Tibial nerve (tissue), 4 donors: ENCODE results near the gene CHST4. TPM values are rescaled to one million over a fixed set of nuclear protein-coding genes. Genes with fewer than 3 reads are reported as not detected.

Experiments
- DNase-seq, 2 donors: peaks; one replicate each; pipeline ENCODE4 v3.0.0-alpha.2; 2019; ENCODE audit warnings: low spot score in 2 of 2
- H3K27ac ChIP-seq, 4 donors: fragments of 200-600 bp; sonication (generic) in 3 of 4; one replicate each; pipeline ENCODE4 v1.5.1; 2017 to 2019; ENCODE audit warnings: mild to moderate bottlenecking in 1 of 4
- H3K27me3 ChIP-seq, 2 donors: fragments of 200-600 bp; sonication (generic) in 1 of 2; one replicate each; pipeline versions ENCODE4 v1.5.1 to v1.6.0; 2017 to 2019
- H3K36me3 ChIP-seq, 3 donors: fragments of 200-600 bp; sonication (generic); one replicate each; pipeline ENCODE4 v1.5.1; 2018 to 2019
- H3K4me1 ChIP-seq, 4 donors: fragments of 200-600 bp; sonication (generic) in 3 of 4; one replicate each; pipeline ENCODE4 v1.5.1; 2017 to 2019
- H3K4me3 ChIP-seq, 4 donors: fragments of 200-600 bp; sonication (generic) in 3 of 4; one replicate each; pipeline ENCODE4 v1.5.1; 2017 to 2019; ENCODE audit warnings: mild to moderate bottlenecking in 1 of 4, moderate library complexity in 1 of 4
- H3K9me3 ChIP-seq, 4 donors: fragments of 200-600 bp; sonication (generic) in 3 of 4; one replicate each; pipeline ENCODE4 v1.5.1; 2017 to 2019
- EP300 ChIP-seq, 2 donors: sonication (generic); formaldehyde crosslinking; IDR thresholded peaks; one replicate each; pipeline ENCODE4 v1.6.1; 2017; ENCODE audit warnings: antibody characterized with exemption in 2 of 2, mild to moderate bottlenecking in 1 of 2
- POLR2A ChIP-seq, 2 donors: fragments of 450-650 bp; IDR thresholded peaks; one replicate each; pipeline ENCODE4 v1.6.1; 2017; ENCODE audit warnings: antibody characterized with exemption in 2 of 2, mild to moderate bottlenecking in 2 of 2, moderate library complexity in 2 of 2
- WGBS, 2 donors: methylation state at CpG; one replicate each; pipeline ENCODE4 v1.1.5; 2018; 5-methylcytosine and 5-hydroxymethylcytosine counted together
- total RNA-seq, 4 donors: library from RNA; depleted of rRNA; stranded (reverse); fragments of >200 nt; gene quantifications; one replicate each; pipeline ENCODE4 v1.1.0, GENCODE V29; 2016
- TF ChIP-seq, protein P1 (sequence below), 5 experiments: fragments of 200-600 bp in 3 of 5; fragments of 450-650 bp in 2 of 5; sonication (generic) in 3 of 5; IDR thresholded peaks; one replicate each; pipeline ENCODE4 v1.5.1; 2016 to 2019; ENCODE audit warnings: antibody characterized with exemption in 5 of 5, mild to moderate bottlenecking in 3 of 5, moderate library complexity in 2 of 5

Gene CHST4
- total RNA-seq, 4 donors from 2014 or later, result not detected

DNA sequence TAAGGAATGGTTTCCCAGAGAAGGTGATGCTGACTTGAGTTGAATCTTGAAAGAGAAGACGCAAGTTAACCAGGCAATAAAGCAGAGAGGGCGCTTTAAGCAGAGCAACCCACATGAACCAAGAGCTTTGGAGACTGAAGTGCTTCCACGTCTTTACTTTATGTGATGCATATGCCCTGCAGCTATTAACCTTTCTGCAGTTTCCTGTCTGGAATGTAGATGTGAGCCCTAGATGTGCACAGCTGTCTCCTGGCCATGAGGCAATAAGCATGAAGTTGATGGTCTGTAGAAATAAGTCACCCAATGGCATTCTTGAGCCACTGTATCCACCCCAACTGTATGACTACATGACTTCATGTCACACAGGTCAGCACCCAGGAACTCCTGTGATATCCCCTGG lies 5.7 kb upstream of the CHST4 start:
- 65 to 69% methylated on average over 3 of the region's 3 CpGs for WGBS, 2 donors
- no peak for TF ChIP-seq EP300 (IDR thresholded peaks at IDR 0.05)
- TF ChIP-seq, protein P1, sequence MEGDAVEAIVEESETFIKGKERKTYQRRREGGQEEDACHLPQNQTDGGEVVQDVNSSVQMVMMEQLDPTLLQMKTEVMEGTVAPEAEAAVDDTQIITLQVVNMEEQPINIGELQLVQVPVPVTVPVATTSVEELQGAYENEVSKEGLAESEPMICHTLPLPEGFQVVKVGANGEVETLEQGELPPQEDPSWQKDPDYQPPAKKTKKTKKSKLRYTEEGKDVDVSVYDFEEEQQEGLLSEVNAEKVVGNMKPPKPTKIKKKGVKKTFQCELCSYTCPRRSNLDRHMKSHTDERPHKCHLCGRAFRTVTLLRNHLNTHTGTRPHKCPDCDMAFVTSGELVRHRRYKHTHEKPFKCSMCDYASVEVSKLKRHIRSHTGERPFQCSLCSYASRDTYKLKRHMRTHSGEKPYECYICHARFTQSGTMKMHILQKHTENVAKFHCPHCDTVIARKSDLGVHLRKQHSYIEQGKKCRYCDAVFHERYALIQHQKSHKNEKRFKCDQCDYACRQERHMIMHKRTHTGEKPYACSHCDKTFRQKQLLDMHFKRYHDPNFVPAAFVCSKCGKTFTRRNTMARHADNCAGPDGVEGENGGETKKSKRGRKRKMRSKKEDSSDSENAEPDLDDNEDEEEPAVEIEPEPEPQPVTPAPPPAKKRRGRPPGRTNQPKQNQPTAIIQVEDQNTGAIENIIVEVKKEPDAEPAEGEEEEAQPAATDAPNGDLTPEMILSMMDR (IDR thresholded peaks at IDR 0.05), result no peak
- no peak for TF ChIP-seq POLR2A (IDR thresholded peaks at IDR 0.05)
- no peaks in the 10 kb centered on the region for H3K4me1 ChIP-seq

DNA sequence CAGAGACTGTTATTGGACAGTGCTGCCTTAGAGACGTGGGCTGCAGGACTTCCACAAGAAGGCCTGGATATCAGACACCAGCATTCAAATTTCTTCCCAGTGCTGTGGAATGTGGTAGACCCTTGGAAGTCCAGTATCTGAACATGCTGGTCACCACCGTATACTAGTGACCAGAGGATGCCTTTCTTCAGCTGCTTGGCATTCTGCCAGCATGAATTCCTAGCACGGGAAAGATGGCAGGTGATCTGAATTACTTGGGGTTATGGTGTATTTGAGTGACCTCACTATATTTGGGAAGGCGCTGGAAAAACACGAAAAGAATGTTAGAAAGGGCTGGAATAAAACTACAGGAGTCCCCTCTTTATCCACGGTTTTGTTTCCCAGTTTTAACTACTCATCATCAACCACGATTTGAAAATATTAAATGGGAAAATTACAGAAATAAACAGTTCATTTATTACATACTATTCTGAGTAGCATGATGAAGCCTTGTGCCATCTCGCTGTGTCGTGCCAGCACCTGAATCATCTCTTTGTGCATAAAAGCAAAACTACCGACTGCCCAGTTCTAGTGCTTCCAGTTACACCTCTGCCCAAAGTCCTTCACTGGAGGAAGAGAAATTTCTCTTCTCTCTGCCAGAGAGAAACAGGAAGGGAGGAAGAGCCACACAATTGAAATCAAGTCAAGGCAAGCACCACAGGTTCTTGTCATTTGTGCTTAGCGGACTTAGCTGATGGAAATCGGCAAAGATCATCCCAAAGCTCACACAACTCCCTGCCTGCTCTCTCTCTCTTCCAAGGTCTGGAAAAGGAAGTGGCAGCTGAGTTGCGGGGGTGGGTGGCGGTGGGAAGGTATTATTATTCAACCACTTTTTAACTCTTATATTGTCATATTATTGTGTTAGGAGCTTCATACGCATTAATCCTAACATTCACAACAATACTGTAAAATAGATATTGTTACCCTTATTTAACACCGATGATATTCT lies 1.4 kb upstream of the CHST4 start:
- H3K27ac ChIP-seq, result no peak overlapping the region
- TF ChIP-seq, protein P1 (IDR thresholded peaks at IDR 0.05), result no peak
- TF ChIP-seq EP300 (IDR thresholded peaks at IDR 0.05) (no peak), POLR2A (IDR thresholded peaks at IDR 0.05) (no peak)
- no peaks in the 10 kb centered on the region for H3K36me3 ChIP-seq
- WGBS, 2 donors, result 56 to 57% methylated on average over 16 of the region's 16 CpGs
- peaks cover 0 to 8% (median 0%) of the 10 kb centered on the region in 4 donors for H3K4me1 ChIP-seq
- H3K9me3 ChIP-seq, result no peaks in the 10 kb centered on the region
- DNase-seq, result no peak
- H3K4me3 ChIP-seq, result no peak overlapping the region
- H3K27me3 ChIP-seq, result peaks cover 0 to 7% of the 10 kb centered on the region in 2 donors

More for the DNA sequence above, 5.7 kb upstream of the CHST4 start:
- no peak for DNase-seq
- Histone ChIP-seq H3K27me3 (no peaks in the 10 kb centered on the region), H3K9me3 (no peaks in the 10 kb centered on the region), H3K4me3 (no peak overlapping the region), H3K27ac (no peak overlapping the region), H3K36me3 (no peaks in the 10 kb centered on the region)

DNA sequence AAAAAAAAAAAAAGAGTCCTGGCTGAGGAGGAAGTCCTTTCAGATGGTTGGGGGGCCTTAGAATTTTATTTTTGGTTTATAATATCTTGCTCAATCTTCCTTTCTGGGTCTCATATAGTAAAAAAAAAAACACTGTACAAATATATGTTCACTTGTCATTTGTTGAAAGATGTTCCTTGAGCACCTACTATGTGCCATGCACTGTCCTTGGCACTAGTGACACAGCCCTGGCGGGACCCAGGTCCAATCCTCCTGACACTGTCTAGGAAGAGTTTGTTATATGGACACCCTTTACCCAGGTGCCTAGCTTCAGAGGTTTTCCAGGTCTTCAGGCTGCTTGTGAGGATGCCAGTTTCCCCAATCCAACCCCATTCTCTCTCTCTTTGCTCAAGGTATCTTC lies 2.0 kb downstream of the CHST4 start:
- Histone ChIP-seq H3K4me3 (no peak overlapping the region), H3K27me3 (peaks cover 0 to 7% of the 10 kb centered on the region in 2 donors), H3K27ac (no peak overlapping the region), H3K9me3 (no peaks in the 10 kb centered on the region), H3K36me3 (no peaks in the 10 kb centered on the region), H3K4me1 (peaks cover 0 to 8% (median 0%) of the 10 kb centered on the region in 4 donors)
- 60 to 80% methylated on average over 1 of the region's 1 CpG for WGBS, 2 donors
- TF ChIP-seq, protein P1 (IDR thresholded peaks at IDR 0.05), result no peak
- TF ChIP-seq POLR2A (IDR thresholded peaks at IDR 0.05), result no peak
- DNase-seq, result no peak

DNA sequence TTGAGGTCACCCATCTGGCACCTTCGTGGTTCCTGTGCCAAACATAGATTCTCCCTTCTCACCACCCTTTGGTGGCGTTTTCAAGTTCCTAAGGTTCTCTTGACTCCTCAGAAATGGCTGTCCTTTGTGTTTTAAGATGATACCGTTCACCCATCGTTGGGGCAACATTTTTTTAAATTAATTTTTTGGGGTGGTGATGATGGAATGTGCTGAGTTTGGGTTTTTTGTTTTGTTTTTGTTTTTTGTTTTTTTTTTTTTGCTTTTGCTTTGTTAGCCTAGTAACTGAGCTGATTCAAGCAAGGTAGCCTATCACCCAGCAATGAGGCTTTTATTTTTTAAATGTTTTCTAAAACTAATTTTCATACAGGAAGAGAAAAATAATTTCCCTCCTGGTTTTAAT lies 2.6 kb downstream of the CHST4 start:
- no peaks in the 10 kb centered on the region for H3K9me3 ChIP-seq
- no peaks in the 10 kb centered on the region for H3K36me3 ChIP-seq
- H3K4me1 ChIP-seq, result peaks cover 0 to 8% (median 0%) of the 10 kb centered on the region in 4 donors
- 78 to 80% methylated on average over 4 of the region's 4 CpGs for WGBS, 2 donors
- no peak overlapping the region for H3K4me3 ChIP-seq
- TF ChIP-seq, protein P1 (IDR thresholded peaks at IDR 0.05), result no peak
- no peak for TF ChIP-seq EP300 (IDR thresholded peaks at IDR 0.05)
- no peak for TF ChIP-seq POLR2A (IDR thresholded peaks at IDR 0.05)
- H3K27me3 ChIP-seq, result peaks cover 0 to 7% of the 10 kb centered on the region in 2 donors
- DNase-seq, result no peak
- no peak overlapping the region for H3K27ac ChIP-seq

DNA sequence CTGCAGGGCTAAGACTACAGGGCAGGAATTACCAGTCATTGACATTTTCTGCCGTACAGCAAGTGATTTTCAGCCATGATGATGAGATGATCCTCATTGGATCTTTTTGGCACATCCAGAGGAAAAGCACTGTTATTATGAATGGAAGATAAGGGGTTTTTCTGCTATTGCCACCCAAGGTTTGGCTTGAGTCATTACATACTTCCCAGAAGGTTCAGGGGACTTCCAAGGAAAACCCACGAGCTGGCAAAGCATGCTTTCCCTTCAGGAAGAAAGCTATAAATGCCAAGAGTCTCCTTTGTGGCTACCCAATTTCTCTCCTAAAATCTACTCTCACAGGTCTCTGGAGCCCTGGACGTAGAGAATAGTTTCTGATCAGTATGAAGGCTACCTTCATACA lies 6.1 kb downstream of the CHST4 start:
- Histone ChIP-seq H3K36me3 (no peaks in the 10 kb centered on the region), H3K27me3 (peaks cover 0 to 7% of the 10 kb centered on the region in 2 donors), H3K4me3 (no peak overlapping the region), H3K9me3 (no peaks in the 10 kb centered on the region), H3K4me1 (no peaks in the 10 kb centered on the region), H3K27ac (no peak overlapping the region)
- DNase-seq, result no peak
- WGBS, 2 donors, result 60 to 67% methylated on average over 3 of the region's 3 CpGs
- TF ChIP-seq, protein P1 (IDR thresholded peaks at IDR 0.05), result no peak
- TF ChIP-seq POLR2A (IDR thresholded peaks at IDR 0.05) (no peak), EP300 (IDR thresholded peaks at IDR 0.05) (no peak)
